Measurements from ENCODE around the gene PKDREJ. TPM values are rescaled to one million over a fixed set of nuclear protein-coding genes. Genes with fewer than 3 reads are reported as not detected.

Gene PKDREJ
- polyA plus RNA-seq, 12 donors: 0.19 to 0.76 (median 0.46) TPM; not detected in 2

GRCh38 chr22:46290843-46291785 is 28.0 kb upstream of the PKDREJ start:
- DNase-seq: no peak

- DNase-seq: no peak
These were observed 27.1 kb upstream of the PKDREJ start for GRCh38 chr22:46290121-46290842.

DNA sequence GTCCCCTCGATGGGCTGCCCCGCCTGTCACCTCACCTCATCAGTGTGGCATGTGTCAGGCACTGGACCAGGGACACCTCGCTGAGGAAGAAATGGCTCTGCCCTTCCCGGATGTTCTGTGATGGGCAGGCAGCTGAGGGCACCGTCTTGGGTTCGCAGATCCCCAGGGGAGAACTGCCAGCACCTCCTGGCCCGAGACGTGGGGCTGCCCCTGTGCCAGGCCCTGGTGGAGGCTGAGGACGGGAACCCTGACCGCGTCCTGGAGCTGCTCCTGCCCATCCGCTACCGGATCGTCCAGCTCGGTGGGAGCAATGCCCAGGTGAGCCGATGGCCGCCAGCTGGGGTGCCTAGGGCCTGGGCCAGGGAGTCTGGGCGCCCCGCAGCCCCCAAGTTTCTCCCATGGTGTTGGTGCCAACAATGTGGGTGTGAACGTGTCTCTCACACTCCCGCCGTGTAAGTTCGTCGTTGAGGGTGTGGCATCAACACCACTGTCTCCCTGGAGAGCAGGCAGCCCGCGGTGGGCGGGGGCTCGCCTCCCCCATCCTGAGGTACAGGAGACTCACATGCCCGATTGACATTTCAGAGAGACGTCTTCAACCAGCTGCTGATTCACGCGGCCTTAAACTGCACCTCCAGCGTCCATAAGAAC is 26.2 kb upstream of the PKDREJ start:
- no peak for DNase-seq

- DNase-seq: no peak
These were observed 25.7 kb upstream of the PKDREJ start for GRCh38 chr22:46288846-46289243.

GRCh38 chr22:46287873-46288751 is 25.0 kb upstream of the PKDREJ start:
- no peak for DNase-seq

GRCh38 chr22:46286941-46287872 is 24.1 kb upstream of the PKDREJ start:
- no peak for DNase-seq

GRCh38 chr22:46286006-46286405 is 22.9 kb upstream of the PKDREJ start:
- no peak for DNase-seq

GRCh38 chr22:46281866-46282678 is 18.9 kb upstream of the PKDREJ start:
- DNase-seq: no peak

DNA sequence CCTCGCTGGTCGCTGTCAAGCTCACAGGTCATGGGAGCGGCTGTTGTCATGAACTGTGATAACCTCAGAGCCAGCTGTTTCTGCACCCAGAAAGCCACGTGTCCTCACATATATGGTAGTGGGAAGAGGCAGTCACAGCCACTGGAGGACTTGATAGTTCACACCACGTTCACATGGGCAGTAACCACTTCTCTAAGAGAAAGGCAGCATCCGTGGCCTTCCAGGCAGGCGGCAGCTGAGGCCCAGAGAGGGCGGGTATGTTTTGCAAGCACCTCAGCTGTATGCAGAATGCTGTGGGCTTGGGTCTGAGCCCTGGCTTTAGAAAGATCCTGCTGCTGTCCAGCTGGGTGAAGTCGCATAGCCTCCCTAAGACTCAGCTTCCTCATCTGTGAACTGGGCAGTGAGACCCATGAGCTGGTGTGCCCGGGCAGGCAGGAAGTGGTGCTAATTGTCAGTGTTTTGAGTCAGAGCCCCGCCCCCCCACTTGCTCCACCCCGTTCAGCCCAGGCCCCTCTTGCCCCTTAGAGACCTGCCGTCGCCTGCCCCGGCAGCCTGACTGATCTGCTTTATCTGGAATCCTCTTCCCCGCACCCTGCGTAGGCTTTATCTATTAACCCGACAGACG is 18.0 kb upstream of the PKDREJ start:
- DNase-seq: no peak

DNA sequence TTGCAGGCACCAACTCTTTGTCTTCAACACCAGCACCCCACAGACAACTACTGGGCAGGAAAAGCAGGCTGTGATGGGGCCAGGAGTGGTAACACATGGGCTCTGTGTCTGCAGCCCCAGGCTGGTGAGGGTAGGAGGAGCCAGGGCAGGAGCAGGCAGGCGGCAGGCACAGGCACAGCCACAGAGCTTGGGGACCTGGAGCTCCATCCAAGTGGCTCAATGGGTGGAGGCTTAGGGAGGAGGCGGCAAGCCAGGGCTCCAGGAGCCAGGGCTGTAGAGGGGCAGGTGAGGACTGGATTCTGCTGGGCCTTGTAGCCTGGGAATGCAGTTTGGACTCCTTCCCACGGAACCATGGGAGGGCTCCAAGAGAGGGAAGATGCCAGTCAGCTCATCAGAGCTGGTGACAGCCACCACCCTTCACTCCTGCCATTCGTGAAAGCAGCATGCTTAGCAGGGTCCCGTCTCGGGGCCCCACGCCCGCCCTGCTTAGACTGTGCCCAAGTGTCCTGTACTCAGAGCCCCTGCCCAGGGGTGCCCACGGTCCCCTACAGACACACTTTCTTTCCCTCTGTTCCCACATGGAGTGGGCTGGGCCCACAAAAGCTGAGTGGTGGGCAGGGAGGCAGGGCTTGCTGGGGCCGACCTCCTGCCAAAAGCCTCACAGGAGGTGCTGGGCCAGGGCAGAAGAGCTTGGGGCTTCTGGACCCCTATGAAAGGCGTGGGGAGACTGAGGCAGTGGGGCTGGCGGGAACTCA is 17.1 kb upstream of the PKDREJ start:
- DNase-seq: no peak

DNA sequence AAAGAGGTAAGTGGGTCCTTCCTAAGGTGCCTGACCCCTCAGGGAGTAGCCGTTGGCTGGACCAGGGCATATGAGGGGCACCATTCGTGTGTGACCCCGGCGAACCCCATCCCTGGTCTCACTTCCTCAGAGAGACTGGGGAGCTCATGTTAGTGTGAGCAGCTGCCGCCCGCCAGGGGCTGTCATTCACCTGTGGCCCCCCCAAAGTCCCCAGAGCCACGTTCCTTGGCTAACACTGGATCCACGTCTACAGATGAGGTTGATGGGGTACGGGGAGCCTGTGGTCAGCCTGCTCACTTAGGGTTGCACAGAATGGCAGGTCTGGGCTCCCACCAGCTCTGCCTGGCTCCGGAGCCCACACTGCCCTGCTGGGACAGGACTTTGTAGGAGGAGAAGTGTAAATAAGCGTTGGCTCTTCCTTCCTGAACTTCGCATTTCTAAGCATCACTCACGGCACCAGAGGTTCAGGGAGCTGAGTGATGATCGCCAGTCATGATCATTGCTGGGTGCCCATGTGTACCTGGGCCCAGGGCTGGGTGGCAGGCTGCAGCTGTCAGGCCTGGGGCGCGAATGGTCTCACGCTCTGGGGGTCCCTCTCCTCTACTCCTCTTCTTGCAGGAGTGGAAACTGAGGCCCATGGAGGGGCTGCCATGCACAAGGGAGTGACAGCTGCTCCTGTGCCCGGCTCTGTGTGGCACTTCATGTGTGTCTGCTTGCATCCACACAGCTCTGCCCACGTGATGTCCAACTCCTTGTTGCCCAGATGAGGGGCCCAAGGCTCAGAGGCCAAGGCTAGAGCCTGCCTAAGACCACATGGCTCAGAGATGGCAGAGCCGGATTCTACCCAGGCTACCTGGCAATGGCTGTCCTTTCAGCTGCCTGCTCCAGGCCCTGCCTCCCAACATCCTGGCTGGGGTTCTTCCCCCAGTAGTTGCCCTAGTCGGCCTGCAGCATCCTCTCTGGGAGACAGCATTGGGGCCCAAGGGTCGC is 15.8 kb upstream of the PKDREJ start:
- DNase-seq: no peak

- no peak for DNase-seq
These were observed 13.4 kb upstream of the PKDREJ start for GRCh38 chr22:46276563-46276962.

GRCh38 chr22:46275455-46276122 is 12.4 kb upstream of the PKDREJ start:
- DNase-seq: no peak

- DNase-seq: no peak
These were observed 11.2 kb upstream of the PKDREJ start for GRCh38 chr22:46274381-46274780.

DNA sequence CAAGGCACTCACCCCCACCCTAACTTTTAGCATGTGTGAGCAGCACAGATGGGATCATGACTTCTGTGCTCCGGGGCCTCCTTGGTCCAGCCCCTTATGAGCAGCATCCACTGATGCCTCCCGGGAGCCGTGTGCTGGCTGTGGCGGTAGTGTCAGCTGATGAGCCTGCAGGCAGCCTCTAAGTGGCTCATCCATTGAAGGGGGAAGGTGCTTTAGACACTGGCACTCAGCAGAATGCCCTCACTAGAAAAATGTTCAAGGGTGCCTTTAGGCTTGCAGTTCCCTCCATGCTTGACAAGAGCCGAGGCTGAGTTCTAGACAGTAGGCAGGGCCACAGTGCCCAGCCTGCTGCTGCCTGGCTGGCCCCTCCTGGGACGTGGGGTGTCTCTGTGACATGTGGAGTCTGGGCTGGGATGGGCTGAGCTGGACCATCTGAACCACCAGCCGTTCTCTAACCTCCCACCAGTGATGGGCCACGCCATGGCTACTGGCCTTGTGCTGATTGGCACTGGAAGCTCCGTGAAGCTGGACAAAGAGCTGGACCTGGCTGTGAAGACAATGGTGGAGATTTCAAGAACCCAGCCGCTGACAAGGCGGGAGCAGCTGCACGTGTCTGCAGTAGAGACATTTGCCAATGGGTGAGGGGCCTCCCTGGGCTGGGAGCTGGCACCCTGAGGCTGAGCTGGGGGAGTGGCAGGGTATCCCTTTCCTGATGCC is 10.4 kb upstream of the PKDREJ start:
- no peak for DNase-seq
